Lung (tissue), 12 donors: Measurements from ENCODE around the gene RPP25L. TPM values are rescaled to one million over a fixed set of nuclear protein-coding genes. Genes with fewer than 3 reads are reported as not detected.

Experiments used
- ATAC-seq: fragments of 200-7000 bp; cut with Tn5 transposase; one replicate; pipeline ENCODE4 v1.9.1; 2020; ENCODE audit warnings: moderate number of reproducible peaks; ENCODE audit not compliant: insufficient read depth, low FRiP score
- DNase-seq, 3 donors: peaks; one replicate each; pipeline ENCODE4 v3.0.0-alpha.2; 2013 to 2017
- H3K27ac ChIP-seq, 2 donors: one replicate each; pipeline ENCODE4 v1.5.1; 2013; ENCODE audit warnings: mild to moderate bottlenecking in 2 of 2, moderate library complexity in 2 of 2, control low read depth in 1 of 2, inconsistent platforms in 1 of 2, low read depth in 1 of 2, low read length in 1 of 2
- H3K27me3 ChIP-seq, 3 donors: one replicate each; pipeline ENCODE4 v1.5.1; 2013; ENCODE audit warnings: low read length in 2 of 3; ENCODE audit not compliant: control insufficient read depth in 3 of 3, insufficient read depth in 3 of 3
- H3K36me3 ChIP-seq, 4 donors: one replicate each; pipeline ENCODE4 v1.5.1; 2013; ENCODE audit warnings: low read length in 4 of 4, mild to moderate bottlenecking in 1 of 4, moderate library complexity in 1 of 4; ENCODE audit not compliant: control insufficient read depth in 4 of 4, insufficient read depth in 4 of 4
- H3K4me1 ChIP-seq, 5 donors: one replicate each; pipeline ENCODE4 v1.5.1; 2013; ENCODE audit warnings: low read length in 5 of 5, mild to moderate bottlenecking in 2 of 5, moderate library complexity in 1 of 5; ENCODE audit not compliant: control insufficient read depth in 5 of 5, insufficient read depth in 5 of 5
- H3K4me3 ChIP-seq: one replicate; pipeline ENCODE4 v1.5.1; 2013; ENCODE audit warnings: mild to moderate bottlenecking, control low read depth, moderate library complexity
- H3K9ac ChIP-seq, 2 donors: one replicate each; pipeline ENCODE4 v1.5.1; 2013; ENCODE audit warnings: low read length in 2 of 2, control low read depth in 1 of 2; ENCODE audit not compliant: insufficient read depth in 1 of 2
- H3K9me3 ChIP-seq, 4 donors: one replicate each; pipeline ENCODE4 v1.5.1; 2013; ENCODE audit warnings: low read length in 3 of 4, mild to moderate bottlenecking in 1 of 4, moderate library complexity in 1 of 4; ENCODE audit not compliant: control insufficient read depth in 4 of 4, insufficient read depth in 3 of 4
- CTCF ChIP-seq: IDR thresholded peaks from 2 replicates; pipeline ENCODE4 v1.5.1; 2012; ENCODE audit warnings: mild to moderate bottlenecking; ENCODE audit errors: control extremely low read depth, extremely low read depth
- WGBS, 2 donors: extraction: QIAGEN DNeasy Blood & Tissue Kit; methylation state at CpG; one replicate each; pipeline ENCODE4 v1.1.7; 2013; 5-methylcytosine and 5-hydroxymethylcytosine counted together
- polyA plus RNA-seq, 2 donors: library from polyadenylated mRNA; stranded (reverse); fragments of 200-250 nt; gene quantifications; one replicate each; pipeline ENCODE4 v1.2.1, GENCODE V29; 2013
- total RNA-seq, 2 donors: library from RNA; depleted of rRNA in 1 of 2; stranded (reverse); fragments of >200 nt in 1 of 2; gene quantifications; one replicate each; pipeline ENCODE4 v1.2.1, GENCODE V29; 2014 to 2021
- donor health status: control.
- donor health status: control.
- donor health status: Bipolar disorder and iron deficiency.
- donor health status: healthy.
- donor health status: DM: yes; HTN: yes; CAD: no.

RPP25L gene
- total and polyA plus RNA-seq, 4 donors, result 17.0 to 32.6 (median 25.7) TPM

- Histone ChIP-seq H3K9ac (no peak overlapping the region), H3K9me3 (peaks cover 0 to 6% (median 0%) of the 10 kb centered on the region in 4 donors), H3K4me3 (no peak overlapping the region), H3K4me1 (peaks cover 0 to 16% (median 12%) of the 10 kb centered on the region in 5 donors), H3K27me3 (peaks cover 7 to 71% (median 67%) of the 10 kb centered on the region in 3 donors), H3K27ac (no peak overlapping the region), H3K36me3 (no peaks in the 10 kb centered on the region)
- DNase-seq, result no peak
- ATAC-seq, result no peak
- WGBS, 2 donors, result 8 to 9% methylated on average over 56 to 63 of the region's 63 CpGs
- TF ChIP-seq CTCF, result no peak
These were observed 11.7 kb upstream of the RPP25L start for GRCh38 chr9:34623374-34624235.

GRCh38 chr9:34620061-34620994 is 8.4 kb upstream of the RPP25L start, which contains the start of gene DCTN3:
Gene DCTN3, minus strand, starts transcription at chr9:34620495. Its CDS starts 31 bp downstream, at chr9:34620464.
- ATAC-seq, result peak; percentile 96
- Histone ChIP-seq H3K9me3 (peaks cover 0 to 6% (median 0%) of the 10 kb centered on the region in 4 donors), H3K27me3 (peaks cover 4 to 38% (median 35%) of the 10 kb centered on the region in 3 donors), H3K9ac (peak within 1 kb of the TSS; percentile 51 to 63), H3K27ac (peak within 1 kb of the TSS in 1 of 2 donors; percentile 58), H3K4me3 (peak within 1 kb of the TSS; percentile 83), H3K36me3 (peaks cover 5 to 24% (median 17%) of the 10 kb centered on the region in 4 donors), H3K4me1 (peaks cover 0 to 13% (median 7%) of the 10 kb centered on the region in 5 donors)
- WGBS, 2 donors, result 5% methylated on average over 43 of the region's 43 CpGs
- TF ChIP-seq CTCF, result no peak
- DNase-seq, result peak; percentile 95 to 97 (median 96)

GRCh38 chr9:34615132-34615531 is 3.2 kb upstream of the RPP25L start:
- Histone ChIP-seq H3K9me3 (no peaks in the 10 kb centered on the region), H3K27me3 (no peaks in the 10 kb centered on the region), H3K27ac (no peak overlapping the region), H3K4me3 (no peak overlapping the region), H3K36me3 (peaks cover 5 to 33% (median 25%) of the 10 kb centered on the region in 4 donors), H3K9ac (no peak overlapping the region), H3K4me1 (peaks cover 4 to 28% (median 12%) of the 10 kb centered on the region in 5 donors)
- DNase-seq (no peak), ATAC-seq (no peak)
- 97 to 98% methylated on average over 2 of the region's 2 CpGs for WGBS, 2 donors
- no peak for TF ChIP-seq CTCF
